AG09319 (cell line): Measurements from ENCODE around the gene RNASE9.

Experiments used
- DNase-seq: peaks from one replicate; pipeline ENCODE4 v3.0.0-alpha.2; 2010; ENCODE audit warnings: low read depth; ENCODE audit errors: extremely low read depth
- TF ChIP-seq, protein P1 (sequence below): IDR thresholded peaks from 2 replicates; pipeline ENCODE4 v1.5.1; 2011; ENCODE audit warnings: low read depth, mild to moderate bottlenecking, inconsistent platforms, low read length, moderate library complexity

Gene RNASE9

DNA sequence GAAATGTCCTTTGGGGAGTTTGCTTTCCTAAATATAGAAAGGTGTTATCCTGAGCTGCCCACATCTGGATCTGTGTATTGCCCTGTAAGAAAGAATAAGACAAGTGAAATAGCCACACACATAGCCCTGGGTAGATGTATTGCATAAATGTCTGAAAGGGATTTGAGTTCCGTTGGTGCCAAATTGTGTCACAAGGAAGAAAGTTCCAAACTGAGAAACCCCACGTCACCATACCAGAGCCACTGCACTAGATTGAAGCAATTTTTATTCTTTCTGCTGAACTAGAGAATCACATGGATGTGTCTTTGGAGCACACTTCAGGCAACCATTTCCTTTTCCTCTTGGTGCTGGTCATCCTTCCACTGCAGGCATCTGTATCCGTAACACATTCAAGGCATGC is 5.0 kb downstream of the RNASE9 start:
- TF ChIP-seq, protein P1, sequence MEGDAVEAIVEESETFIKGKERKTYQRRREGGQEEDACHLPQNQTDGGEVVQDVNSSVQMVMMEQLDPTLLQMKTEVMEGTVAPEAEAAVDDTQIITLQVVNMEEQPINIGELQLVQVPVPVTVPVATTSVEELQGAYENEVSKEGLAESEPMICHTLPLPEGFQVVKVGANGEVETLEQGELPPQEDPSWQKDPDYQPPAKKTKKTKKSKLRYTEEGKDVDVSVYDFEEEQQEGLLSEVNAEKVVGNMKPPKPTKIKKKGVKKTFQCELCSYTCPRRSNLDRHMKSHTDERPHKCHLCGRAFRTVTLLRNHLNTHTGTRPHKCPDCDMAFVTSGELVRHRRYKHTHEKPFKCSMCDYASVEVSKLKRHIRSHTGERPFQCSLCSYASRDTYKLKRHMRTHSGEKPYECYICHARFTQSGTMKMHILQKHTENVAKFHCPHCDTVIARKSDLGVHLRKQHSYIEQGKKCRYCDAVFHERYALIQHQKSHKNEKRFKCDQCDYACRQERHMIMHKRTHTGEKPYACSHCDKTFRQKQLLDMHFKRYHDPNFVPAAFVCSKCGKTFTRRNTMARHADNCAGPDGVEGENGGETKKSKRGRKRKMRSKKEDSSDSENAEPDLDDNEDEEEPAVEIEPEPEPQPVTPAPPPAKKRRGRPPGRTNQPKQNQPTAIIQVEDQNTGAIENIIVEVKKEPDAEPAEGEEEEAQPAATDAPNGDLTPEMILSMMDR, result no peak
- DNase-seq, result no peak

DNA sequence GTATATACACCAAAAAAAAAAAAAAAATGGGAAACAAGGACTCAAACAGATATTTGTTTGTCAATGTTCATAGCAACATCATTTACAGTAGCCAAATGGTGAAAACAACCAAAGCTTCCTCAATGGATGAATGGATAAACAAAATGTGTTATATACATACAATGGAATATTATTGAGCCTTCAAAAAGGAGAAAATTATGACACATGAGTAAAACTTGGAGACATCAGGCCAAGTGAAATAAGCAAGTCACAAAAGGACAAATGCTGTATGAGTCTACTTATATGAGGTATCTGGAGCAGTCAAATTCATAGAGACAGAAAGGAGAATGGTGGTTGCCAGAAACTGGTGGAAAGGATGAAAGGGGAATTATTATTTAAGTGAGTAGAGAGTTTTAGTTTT is 7.8 kb downstream of the RNASE9 start:
- TF ChIP-seq, protein P1, result no peak
- DNase-seq, result no peak

DNA sequence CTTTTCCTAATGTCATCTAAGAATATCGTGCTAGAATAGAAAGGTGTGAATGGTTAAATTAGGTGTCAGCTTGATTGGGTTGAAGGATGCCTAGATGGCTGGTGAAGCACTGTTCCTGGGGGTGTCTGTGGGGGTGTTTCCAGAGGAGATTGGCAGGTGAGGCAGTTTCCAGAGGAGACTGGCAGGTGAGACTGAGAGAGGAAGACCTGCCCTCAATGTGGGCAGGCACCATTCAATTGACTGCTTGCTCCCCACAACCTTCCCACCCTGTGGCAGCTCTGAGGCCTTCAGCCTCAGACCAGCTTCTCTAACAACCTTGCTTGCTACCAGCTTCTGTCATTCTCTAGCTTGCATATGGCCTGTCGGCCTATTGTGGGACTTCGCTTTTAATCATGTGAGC is 9.2 kb downstream of the RNASE9 start:
- TF ChIP-seq, protein P1, result no peak
- no peak for DNase-seq

DNA sequence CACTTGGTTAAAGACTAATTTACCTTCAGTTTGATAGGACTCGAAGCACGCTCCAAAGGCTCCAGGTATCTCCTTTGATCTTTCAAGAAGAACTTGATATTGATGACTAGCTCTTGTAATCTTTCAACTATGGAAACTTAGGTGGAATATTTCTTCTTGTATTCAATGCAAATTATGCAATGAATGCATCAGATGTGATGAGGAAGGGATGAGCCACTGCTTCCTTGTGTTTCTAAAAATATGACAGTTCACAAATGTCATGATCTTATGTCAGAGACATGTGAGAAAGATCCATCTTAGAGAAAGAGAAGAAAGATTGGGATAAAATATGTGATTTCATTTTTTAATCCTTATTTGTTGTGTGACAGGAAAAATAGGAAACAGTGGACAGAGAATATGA is 9.9 kb downstream of the RNASE9 start:
- no peak for DNase-seq
- TF ChIP-seq, protein P1, result no peak

DNA sequence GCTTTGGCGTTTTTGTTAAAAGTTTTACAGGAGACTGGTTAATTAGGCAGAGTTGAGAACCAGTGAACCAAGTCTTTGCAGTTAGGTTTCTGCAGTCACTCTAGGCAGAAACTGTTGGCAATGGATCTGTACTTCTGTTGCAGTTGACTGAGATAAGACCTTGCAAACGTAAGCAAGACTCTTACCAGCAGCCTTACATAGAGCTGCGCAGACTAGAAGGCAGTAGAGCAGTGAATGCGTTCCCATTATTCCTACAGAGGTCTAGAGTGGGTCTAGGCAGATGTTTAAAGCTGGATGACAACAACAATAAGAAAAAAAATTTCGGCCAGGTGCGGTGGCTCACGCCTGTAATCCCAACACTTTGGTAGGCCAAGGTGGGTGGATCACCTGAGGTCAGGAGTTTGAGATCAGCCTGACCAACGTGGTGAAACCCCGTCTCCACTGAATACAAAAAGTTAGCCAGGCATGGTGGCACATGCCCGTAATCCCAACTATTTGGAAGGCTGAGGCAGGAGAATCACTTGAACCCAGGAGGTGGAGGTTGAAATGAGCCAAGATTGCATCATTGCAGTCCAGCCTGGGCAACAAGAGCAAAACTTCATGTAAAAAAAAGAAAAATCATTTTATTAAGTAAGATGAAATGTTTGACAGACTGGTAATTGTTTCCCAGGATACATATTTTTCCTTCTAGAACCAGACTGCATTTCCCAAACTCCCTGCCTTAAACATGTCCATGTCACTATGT is 12.3 kb downstream of the RNASE9 start:
- TF ChIP-seq, protein P1, result no peak
- no peak for DNase-seq

DNA sequence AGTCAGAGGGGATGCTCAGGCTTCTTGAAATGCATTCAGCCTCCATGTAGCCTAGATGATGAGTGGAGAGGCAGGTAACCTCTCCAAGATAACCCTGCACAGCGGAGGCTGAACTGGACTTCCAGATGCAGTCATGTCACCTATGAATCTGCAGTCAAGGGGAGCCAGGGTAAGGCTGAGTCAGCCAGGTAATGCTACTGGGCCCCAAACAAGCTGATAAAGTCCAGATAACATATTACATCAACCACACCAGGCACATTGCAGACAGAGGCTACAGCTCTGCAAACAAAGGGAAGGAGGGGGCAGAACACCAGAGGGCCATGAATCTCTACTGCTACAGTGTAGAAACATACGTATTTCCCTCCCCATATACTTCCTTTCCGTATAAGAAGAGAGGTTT is 14.0 kb downstream of the RNASE9 start:
- TF ChIP-seq, protein P1, result no peak
- no peak for DNase-seq

DNA sequence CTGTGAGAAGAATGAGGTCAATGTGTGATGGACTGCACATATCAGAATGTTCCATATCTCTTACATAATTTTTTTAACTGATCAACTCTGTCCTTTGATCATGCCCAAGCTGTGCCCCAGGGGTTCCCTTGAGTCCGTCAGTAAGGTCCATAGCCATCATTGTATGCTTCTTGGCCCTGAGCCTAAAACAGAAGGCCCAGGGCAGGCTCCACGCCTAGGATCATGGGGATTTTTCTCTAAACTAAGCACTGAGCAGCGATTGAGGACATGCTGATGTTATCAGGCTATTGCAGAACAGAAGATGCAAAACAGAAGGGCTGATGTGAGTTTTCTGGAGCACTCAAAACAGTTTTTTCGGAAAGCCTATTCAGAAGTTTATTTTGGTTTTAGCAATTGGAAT is 20.9 kb downstream of the RNASE9 start:
- TF ChIP-seq, protein P1, result no peak
- DNase-seq, result no peak
